CD4-positive, CD25-positive, alpha-beta regulatory T cell (primary cell): ENCODE measurements around the gene GALNT3. TPM values are rescaled to one million over a fixed set of nuclear protein-coding genes. Genes with fewer than 3 reads are reported as not detected.

Experiments
- ATAC-seq, 2 donors: fragments of 150-1000 bp; cut with Tn5 transposase; one replicate each; pipeline ENCODE4 v1.10.0; 2021; ENCODE audit warnings: low read depth in 2 of 2, moderate number of reproducible peaks in 2 of 2, moderate library complexity in 1 of 2
- DNase-seq, 3 donors: peaks; one replicate each; pipeline versions ENCODE4 v3.0.0 to v3.0.0-alpha.2; 2012 to 2022; ENCODE audit warnings: mixed read lengths in 1 of 3
- H3K27ac ChIP-seq: one replicate; pipeline ENCODE4 v1.7.0; 2013; ENCODE audit warnings: mild to moderate bottlenecking, low read length; ENCODE audit not compliant: insufficient read depth, poor library complexity, severe bottlenecking
- H3K27me3 ChIP-seq: one replicate; pipeline ENCODE4 v1.7.0; 2013; ENCODE audit warnings: low read length; ENCODE audit not compliant: control insufficient read depth, insufficient read depth
- H3K36me3 ChIP-seq: one replicate; pipeline ENCODE4 v1.7.0; 2013; ENCODE audit warnings: mild to moderate bottlenecking, low read length, moderate library complexity; ENCODE audit not compliant: control insufficient read depth, insufficient read depth
- H3K4me1 ChIP-seq: 2 replicates; pipeline ENCODE4 v1.7.0; 2013; ENCODE audit warnings: mild to moderate bottlenecking, low read length; ENCODE audit not compliant: insufficient read depth, control insufficient read depth, poor library complexity, severe bottlenecking
- H3K4me3 ChIP-seq: one replicate; pipeline ENCODE4 v1.7.0; 2013; ENCODE audit warnings: low read depth, mild to moderate bottlenecking, low read length, moderate library complexity
- H3K9me3 ChIP-seq, 2 experiments: 1 replicate in 1 of 2; 2 replicates in 1 of 2; pipeline ENCODE4 v1.7.0; 2013; ENCODE audit warnings: low read length in 2 of 2, mild to moderate bottlenecking in 1 of 2, moderate library complexity in 1 of 2; ENCODE audit not compliant: control insufficient read depth in 2 of 2
- H3K27ac Mint-ChIP-seq, 3 donors: one replicate each; pipeline ENCODE4 v1.8.0; 2020 to 2022; ENCODE audit warnings: mild to moderate bottlenecking in 3 of 3, mixed read lengths in 3 of 3, moderate library complexity in 2 of 3
- H3K27me3 Mint-ChIP-seq: one replicate; pipeline ENCODE4 v1.8.0; 2022; ENCODE audit warnings: mild to moderate bottlenecking, mixed read lengths
- H3K36me3 Mint-ChIP-seq: one replicate; pipeline ENCODE4 v1.8.0; 2020; ENCODE audit warnings: mixed read lengths
- H3K4me1 Mint-ChIP-seq, 4 donors: one replicate each; pipeline ENCODE4 v1.8.0; 2020 to 2022; ENCODE audit warnings: mixed read lengths in 4 of 4, mild to moderate bottlenecking in 1 of 4
- H3K4me3 Mint-ChIP-seq, 4 donors: one replicate each; pipeline ENCODE4 v1.8.0; 2020 to 2022; ENCODE audit warnings: mild to moderate bottlenecking in 4 of 4, mixed read lengths in 4 of 4, moderate library complexity in 3 of 4
- H3K9me3 Mint-ChIP-seq, 7 donors: one replicate each; pipeline ENCODE4 v1.8.0; 2020 to 2022; ENCODE audit warnings: mixed read lengths in 7 of 7, mild to moderate bottlenecking in 3 of 7, moderate library complexity in 2 of 7
- polyA plus RNA-seq, 4 donors: library from polyadenylated mRNA; unstranded; fragments of 300-500 nt; fragmentation: Illumina TruSeq; gene quantifications; one replicate each; pipeline ENCODE4 v1.2.3, GENCODE V29; 2021
- total RNA-seq: library from RNA; stranded (reverse); gene quantifications from one replicate; pipeline ENCODE4 v1.2.3, GENCODE V29; 2022

Gene GALNT3
- total and polyA plus RNA-seq, 5 donors from 2014 or later = 1.1 to 18.5 (median 2.3) TPM

DNA sequence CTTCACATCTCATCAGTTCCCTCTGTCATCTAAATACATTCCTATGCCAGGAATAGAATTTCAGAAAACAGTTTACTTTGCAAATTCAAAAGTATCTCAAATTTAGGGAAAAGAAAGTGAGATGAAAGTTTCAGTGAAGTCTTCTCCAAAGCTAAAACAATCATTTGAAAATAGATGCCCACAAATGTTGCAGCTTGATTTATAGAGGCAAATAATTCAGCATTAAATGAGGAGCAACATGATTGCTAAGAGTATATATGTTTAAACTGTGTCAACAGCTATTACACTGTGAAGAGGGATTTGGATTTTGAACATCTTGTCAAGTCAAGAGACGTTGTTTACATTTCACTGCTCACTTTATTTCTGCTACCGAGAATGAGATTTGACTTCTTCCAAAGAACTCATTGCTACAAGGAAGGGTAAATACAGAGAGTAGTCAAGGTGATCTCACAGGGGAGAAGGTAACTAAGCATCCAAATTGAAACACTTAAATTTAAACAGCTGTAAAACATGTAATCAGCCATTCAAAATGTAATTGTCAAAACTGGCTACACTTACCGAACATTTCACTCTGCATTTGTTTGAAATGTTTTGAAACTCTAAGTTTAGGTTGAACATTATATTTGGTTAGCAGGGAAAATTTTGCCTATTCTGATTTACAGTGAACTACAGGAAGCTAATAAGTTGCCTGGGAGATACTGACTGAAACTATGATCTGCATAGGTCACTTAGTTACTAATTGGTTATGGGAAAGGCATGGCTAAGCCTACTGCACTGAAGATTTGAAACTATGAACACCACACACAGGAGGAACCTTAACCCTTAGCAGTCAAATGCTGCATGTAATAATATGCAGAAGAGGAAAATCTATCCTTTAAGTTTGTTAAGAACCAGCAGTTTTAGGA, 33.2 kb upstream of the GALNT3 start:
- H3K4me1 ChIP-seq = no peaks in the 10 kb centered on the region
- Mint-ChIP-seq H3K36me3 (no peaks in the 10 kb centered on the region), H3K27me3 (peaks cover 21% of the 10 kb centered on the region), H3K9me3 (peaks cover 0 to 1% (median 0%) of the 10 kb centered on the region in 7 donors), H3K27ac (no peak overlapping the region), H3K4me3 (no peak overlapping the region), H3K4me1 (no peaks in the 10 kb centered on the region)
- H3K27me3 ChIP-seq = peaks cover 2% of the 10 kb centered on the region
- ATAC-seq = no peak
- no peaks in the 10 kb centered on the region for H3K9me3 ChIP-seq
- DNase-seq = no peak
- H3K36me3 ChIP-seq = no peaks in the 10 kb centered on the region
- H3K27ac ChIP-seq = no peak overlapping the region
- no peak overlapping the region for H3K4me3 ChIP-seq

DNA sequence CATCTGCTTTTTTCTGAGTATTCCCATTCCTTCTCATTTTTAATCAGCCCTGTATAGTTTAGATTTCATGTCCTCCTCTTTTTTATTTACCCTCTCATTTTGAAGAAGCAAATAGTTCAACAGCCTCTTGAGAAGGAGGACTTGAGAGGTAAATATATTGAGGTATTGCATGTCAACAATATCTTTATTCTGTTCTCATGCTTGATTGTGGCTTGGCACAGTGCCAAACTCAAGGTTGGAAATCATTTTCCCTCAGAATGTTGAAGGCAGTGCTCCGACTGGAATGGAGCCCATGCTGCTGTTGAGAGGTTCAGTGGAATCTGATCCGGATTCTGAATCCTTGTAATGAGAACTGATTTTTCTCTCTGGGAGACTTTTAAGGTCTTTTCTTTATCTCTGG, 31.0 kb upstream of the GALNT3 start:
- no peak overlapping the region for H3K27ac Mint-ChIP-seq
- H3K36me3 Mint-ChIP-seq = no peaks in the 10 kb centered on the region
- H3K4me1 Mint-ChIP-seq = no peaks in the 10 kb centered on the region
- H3K4me3 Mint-ChIP-seq = no peak overlapping the region
- peaks cover 0 to 1% (median 0%) of the 10 kb centered on the region in 7 donors for H3K9me3 Mint-ChIP-seq
- Histone ChIP-seq H3K27me3 (peaks cover 2% of the 10 kb centered on the region), H3K4me3 (no peak overlapping the region), H3K36me3 (no peaks in the 10 kb centered on the region), H3K27ac (no peak overlapping the region), H3K4me1 (no peaks in the 10 kb centered on the region), H3K9me3 (no peaks in the 10 kb centered on the region)
- ATAC-seq (no peak), DNase-seq (no peak)
- H3K27me3 Mint-ChIP-seq = peaks cover 30% of the 10 kb centered on the region

DNA sequence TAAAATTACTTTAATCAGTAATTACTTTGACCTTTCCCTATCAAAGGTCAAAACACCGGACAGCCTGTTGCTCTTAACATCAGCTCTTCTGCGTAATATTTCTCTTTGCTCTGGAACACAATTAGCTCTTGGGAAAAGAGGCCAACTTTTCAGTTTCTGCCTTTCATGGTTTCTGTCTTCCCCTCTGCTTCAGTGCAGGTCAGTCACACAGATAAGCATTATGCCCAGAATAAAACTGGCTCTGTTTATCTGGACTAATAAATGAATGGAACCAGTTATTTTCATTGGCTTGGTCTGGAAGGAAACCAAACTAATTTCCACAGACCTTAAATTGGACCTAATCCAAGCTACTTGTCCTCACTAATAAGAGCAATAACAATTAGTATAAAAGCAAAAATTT, 26.2 kb upstream of the GALNT3 start:
- no peaks in the 10 kb centered on the region for H3K4me1 Mint-ChIP-seq
- DNase-seq = no peak
- H3K36me3 Mint-ChIP-seq = peaks cover 5% of the 10 kb centered on the region

DNA sequence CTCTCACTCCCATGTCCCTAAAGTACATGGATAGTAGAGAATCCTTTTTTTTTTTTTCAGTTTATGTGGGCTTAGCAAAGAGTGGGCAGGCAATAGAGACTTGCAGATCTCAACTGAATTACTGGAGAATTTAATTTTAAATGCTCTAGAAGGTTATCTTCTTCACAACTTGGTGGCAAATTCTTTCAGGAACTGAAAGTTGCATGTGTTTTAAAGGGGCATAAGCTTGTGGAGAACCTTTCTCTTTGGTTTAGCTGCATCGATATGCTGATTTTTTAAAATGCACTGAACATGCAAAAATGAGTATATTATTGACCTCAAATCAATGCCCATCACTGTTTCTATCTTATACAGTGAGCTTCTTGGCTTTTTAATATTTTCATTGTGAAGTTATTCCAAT, 24.9 kb upstream of the GALNT3 start:
- Histone ChIP-seq H3K4me1 (no peaks in the 10 kb centered on the region), H3K4me3 (no peak overlapping the region), H3K27ac (no peak overlapping the region), H3K9me3 (no peaks in the 10 kb centered on the region), H3K36me3 (no peaks in the 10 kb centered on the region), H3K27me3 (peaks cover 2% of the 10 kb centered on the region)
- no peak for ATAC-seq
- Mint-ChIP-seq H3K4me3 (no peak overlapping the region), H3K9me3 (peaks cover 0 to 5% (median 0%) of the 10 kb centered on the region in 7 donors), H3K4me1 (no peaks in the 10 kb centered on the region), H3K27ac (no peak overlapping the region), H3K36me3 (peaks cover 5% of the 10 kb centered on the region), H3K27me3 (peaks cover 17% of the 10 kb centered on the region)
- DNase-seq = no peak

More for the DNA sequence above, 26.2 kb upstream of the GALNT3 start:
- H3K36me3 ChIP-seq = no peaks in the 10 kb centered on the region
- no peak overlapping the region for H3K4me3 Mint-ChIP-seq
- peaks cover 30% of the 10 kb centered on the region for H3K27me3 Mint-ChIP-seq
- H3K27ac ChIP-seq = no peak overlapping the region
- no peak overlapping the region for H3K4me3 ChIP-seq
- H3K27ac Mint-ChIP-seq = no peak overlapping the region
- no peaks in the 10 kb centered on the region for H3K4me1 ChIP-seq
- peaks cover 2% of the 10 kb centered on the region for H3K27me3 ChIP-seq
- H3K9me3 Mint-ChIP-seq = peaks cover 0 to 5% (median 0%) of the 10 kb centered on the region in 7 donors
- H3K9me3 ChIP-seq = no peaks in the 10 kb centered on the region
- no peak for ATAC-seq

DNA sequence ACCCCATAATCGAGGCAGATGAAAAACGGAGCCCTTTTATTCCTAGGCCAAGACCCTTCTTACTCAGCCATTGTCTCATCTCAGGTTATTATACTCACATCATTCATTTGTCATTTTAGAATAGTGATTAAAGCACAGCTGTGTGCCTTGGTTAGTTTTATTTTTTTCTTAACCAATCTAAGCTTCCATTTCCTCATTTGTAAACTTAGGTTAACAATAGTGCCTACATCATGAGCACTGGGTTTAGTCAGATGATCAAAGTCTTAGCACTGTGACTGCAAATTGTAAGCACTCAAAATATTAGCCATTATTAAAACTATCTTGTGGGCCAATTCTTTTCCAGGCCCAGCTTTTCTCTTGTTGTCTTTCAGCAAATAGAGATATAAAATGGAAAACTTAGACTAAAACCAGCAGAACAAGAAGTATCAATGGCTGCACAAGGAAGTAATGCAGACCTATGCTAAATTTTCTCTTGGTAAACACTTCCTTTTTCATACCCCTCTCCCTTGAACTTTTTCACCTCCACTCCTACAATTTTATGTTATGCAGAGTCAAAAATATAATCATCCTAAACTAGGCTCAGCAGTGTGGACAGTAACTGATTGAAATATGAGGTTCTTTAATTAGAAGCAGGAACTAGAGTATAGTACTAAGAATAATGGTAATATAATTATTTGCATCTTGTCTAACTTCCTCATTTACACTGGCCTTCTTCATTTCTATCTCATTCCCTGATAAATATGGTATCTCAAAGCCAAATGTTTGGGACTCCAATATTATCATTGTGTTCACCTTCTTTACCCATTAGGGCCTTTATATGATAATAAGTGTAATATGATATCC, 21.5 kb upstream of the GALNT3 start:
- no peak overlapping the region for H3K27ac Mint-ChIP-seq
- H3K36me3 Mint-ChIP-seq = peaks cover 5% of the 10 kb centered on the region
- no peaks in the 10 kb centered on the region for H3K4me1 Mint-ChIP-seq
- H3K9me3 Mint-ChIP-seq = peaks cover 0 to 5% (median 0%) of the 10 kb centered on the region in 7 donors
- no peaks in the 10 kb centered on the region for H3K27me3 Mint-ChIP-seq
- H3K4me3 Mint-ChIP-seq = no peak overlapping the region
- Histone ChIP-seq H3K36me3 (no peaks in the 10 kb centered on the region), H3K9me3 (no peaks in the 10 kb centered on the region), H3K27ac (no peak overlapping the region), H3K27me3 (no peaks in the 10 kb centered on the region), H3K4me1 (no peaks in the 10 kb centered on the region), H3K4me3 (no peak overlapping the region)
- ATAC-seq (no peak), DNase-seq (no peak)

DNA sequence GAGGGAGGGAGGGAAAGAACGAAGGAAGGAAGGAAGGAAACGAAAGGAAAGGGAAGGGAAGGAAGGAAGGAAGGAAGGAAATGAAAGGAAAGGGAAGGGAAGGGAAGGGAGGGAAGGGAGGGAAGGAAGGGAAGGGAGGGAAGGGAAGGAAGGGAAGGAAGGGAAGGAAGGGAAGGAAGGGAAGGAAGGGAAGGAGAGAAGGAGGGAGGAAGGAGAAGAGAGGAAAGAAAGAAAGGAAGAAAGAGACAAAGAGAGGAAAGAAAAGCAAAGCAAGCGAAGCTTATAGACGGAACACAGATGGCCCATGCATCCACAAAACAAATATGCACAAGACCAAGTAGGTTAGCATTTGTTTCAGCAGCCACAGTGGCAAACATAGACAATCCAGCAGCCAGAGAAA, 20.4 kb upstream of the GALNT3 start:
- peaks cover 0 to 4% (median 0%) of the 10 kb centered on the region in 7 donors for H3K9me3 Mint-ChIP-seq
- H3K36me3 Mint-ChIP-seq = peaks cover 5% of the 10 kb centered on the region
- no peak overlapping the region for H3K27ac Mint-ChIP-seq
- no peak for DNase-seq
- H3K27me3 Mint-ChIP-seq = no peaks in the 10 kb centered on the region
- H3K4me1 Mint-ChIP-seq = no peaks in the 10 kb centered on the region
- Histone ChIP-seq H3K27ac (no peak overlapping the region), H3K9me3 (no peaks in the 10 kb centered on the region), H3K27me3 (no peaks in the 10 kb centered on the region), H3K36me3 (no peaks in the 10 kb centered on the region), H3K4me3 (no peak overlapping the region), H3K4me1 (no peaks in the 10 kb centered on the region)
- ATAC-seq = no peak
- H3K4me3 Mint-ChIP-seq = no peak overlapping the region

DNA sequence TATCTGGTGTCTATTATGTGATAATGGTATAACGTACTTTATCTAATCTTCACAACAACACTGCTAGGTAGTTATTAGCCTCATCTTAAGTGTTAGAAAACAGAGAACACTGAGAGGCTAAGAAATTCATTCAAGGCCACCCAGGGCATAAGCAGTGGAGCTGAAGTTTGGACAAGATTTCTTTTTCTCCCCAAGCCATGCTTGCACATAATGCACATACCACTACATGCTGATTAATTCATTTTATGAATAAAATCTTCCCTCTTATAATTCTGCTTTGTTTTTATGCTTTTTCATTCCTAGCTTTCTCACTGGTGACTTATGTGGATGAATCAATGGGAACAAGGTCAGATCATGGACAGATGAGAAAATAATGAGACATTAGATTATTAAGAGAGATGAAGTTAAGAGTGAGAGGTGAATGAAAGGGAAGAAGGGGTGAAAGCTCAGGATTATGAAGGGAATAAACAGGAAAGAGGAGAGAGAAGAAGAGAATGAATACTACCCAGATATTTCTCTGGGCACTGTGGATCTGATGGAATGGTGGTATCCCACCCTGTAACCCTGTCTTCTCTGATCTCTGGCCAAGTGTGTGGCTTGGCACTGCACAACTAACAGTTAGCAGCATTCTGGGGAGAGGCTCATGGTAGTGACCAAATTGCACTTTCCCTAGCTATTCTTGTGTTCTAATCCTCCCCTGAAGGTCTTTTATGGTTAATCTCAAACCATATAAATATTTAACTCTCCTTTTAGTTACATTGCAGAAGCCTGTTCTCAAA, 17.7 kb upstream of the GALNT3 start:
- Histone ChIP-seq H3K9me3 (no peaks in the 10 kb centered on the region), H3K27me3 (no peaks in the 10 kb centered on the region), H3K27ac (no peak overlapping the region), H3K36me3 (no peaks in the 10 kb centered on the region), H3K4me3 (no peak overlapping the region), H3K4me1 (no peaks in the 10 kb centered on the region)
- H3K27ac Mint-ChIP-seq = no peak overlapping the region
- H3K9me3 Mint-ChIP-seq = no peaks in the 10 kb centered on the region
- H3K36me3 Mint-ChIP-seq = peaks cover 5% of the 10 kb centered on the region
- no peaks in the 10 kb centered on the region for H3K4me1 Mint-ChIP-seq
- H3K27me3 Mint-ChIP-seq = no peaks in the 10 kb centered on the region
- ATAC-seq (no peak), DNase-seq (no peak)
- H3K4me3 Mint-ChIP-seq = no peak overlapping the region
